NCI-H1048 (cell line): ENCODE data around the gene SFT2D1.

Experiments
- DNase-seq: peaks from one replicate; lab custom pipeline; 2025; lab: John Stamatoyannopoulos, UW

Gene SFT2D1

GRCh38 chr6:166277892-166278578 lies 64.3 kb downstream of the SFT2D1 start:
- DNase-seq: no peak

GRCh38 chr6:166277018-166277417 lies 65.3 kb downstream of the SFT2D1 start:
- DNase-seq: no peak

- DNase-seq: no peak
Measured at GRCh38 chr6:166275714-166276166, 66.6 kb downstream of the SFT2D1 start.

GRCh38 chr6:166274739-166275370 lies 67.5 kb downstream of the SFT2D1 start:
- DNase-seq: no peak

- DNase-seq: no peak
Measured at GRCh38 chr6:166274163-166274562, 68.2 kb downstream of the SFT2D1 start.

GRCh38 chr6:166271376-166271765 lies 71.0 kb downstream of the SFT2D1 start:
- DNase-seq: no peak

GRCh38 chr6:166270706-166271375 lies 71.5 kb downstream of the SFT2D1 start:
- no peak for DNase-seq
